Activated CD4-positive, alpha-beta T cell treated with anti-CD3 and anti-CD28 coated beads, Interleukin-2, amount 10 ng/mL, durations not matched to agents 7 days and 5 days (primary cell): ENCODE data around the gene DDI1. TPM values are rescaled to one million over a fixed set of nuclear protein-coding genes. Genes with fewer than 3 reads are reported as not detected.

Experiments
- CTCF ChIA-PET: fragments of 350-600 bp; sonication (Branson Sonifier 250); formaldehyde crosslinking; loops from one replicate; lab custom pipeline; 2021; ENCODE audit warnings: antibody characterized with exemption; lab: Charles Lee
- POLR2A ChIA-PET: fragments of 350-600 bp; sonication (Branson Sonifier 250); formaldehyde crosslinking; loops from one replicate; lab custom pipeline; 2021; ENCODE audit warnings: antibody characterized with exemption; lab: Charles Lee
- DNase-seq: peaks from one replicate; pipeline ENCODE4 v3.0.0-alpha.2; 2020
- H3K27ac Mint-ChIP-seq: one replicate; pipeline ENCODE4 v1.8.0; 2021; ENCODE audit warnings: mild to moderate bottlenecking, moderate library complexity, mixed read lengths
- H3K27me3 Mint-ChIP-seq: one replicate; pipeline ENCODE4 v1.8.0; 2021; ENCODE audit warnings: mixed read lengths
- H3K36me3 Mint-ChIP-seq: one replicate; pipeline ENCODE4 v1.8.0; 2021; ENCODE audit warnings: low read depth, mixed read lengths
- H3K4me1 Mint-ChIP-seq: one replicate; pipeline ENCODE4 v1.8.0; 2021; ENCODE audit warnings: mixed read lengths
- H3K4me3 Mint-ChIP-seq: one replicate; pipeline ENCODE4 v1.8.0; 2021; ENCODE audit warnings: mild to moderate bottlenecking, moderate library complexity, mixed read lengths
- H3K9me3 Mint-ChIP-seq: one replicate; pipeline ENCODE4 v1.8.0; 2021; ENCODE audit warnings: mixed read lengths
- total RNA-seq, 2 experiments: library from RNA; stranded (reverse); gene quantifications; one replicate each; pipeline ENCODE4 v1.2.3, GENCODE V29; 2021

The DDI1 gene
- not detected for total RNA-seq

DNA sequence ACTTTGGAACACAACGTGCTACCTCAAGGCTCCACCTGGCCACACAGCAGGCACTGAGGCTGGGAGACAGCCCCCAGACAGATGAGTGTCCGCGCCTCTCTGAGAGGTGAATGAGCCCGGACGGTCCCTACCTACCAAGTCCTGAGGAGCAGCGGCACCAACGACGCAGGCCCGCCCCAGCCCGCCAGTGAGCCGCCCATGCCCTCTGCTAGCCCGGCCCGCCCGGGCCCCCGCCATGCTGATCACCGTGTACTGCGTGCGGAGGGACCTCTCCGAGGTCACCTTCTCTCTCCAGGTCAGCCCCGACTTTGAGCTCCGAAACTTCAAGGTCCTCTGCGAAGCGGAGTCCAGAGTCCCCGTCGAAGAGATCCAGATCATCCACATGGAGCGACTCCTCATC lies at the start of gene DDI1:
DDI1 (plus strand) TSS at position 53 of the 400 bp plus-strand sequence; CDS start at position 236, 183 bp downstream.
- H3K4me1 Mint-ChIP-seq, result no peaks in the 10 kb centered on the region
- H3K9me3 Mint-ChIP-seq, result no peaks in the 10 kb centered on the region
- no peaks in the 10 kb centered on the region for H3K36me3 Mint-ChIP-seq
- H3K4me3 Mint-ChIP-seq, result no peak within 1 kb of the TSS
- H3K27ac Mint-ChIP-seq, result no peak within 1 kb of the TSS
- no peak for DNase-seq
- ChIA-PET CTCF (no interaction called here), POLR2A (no interaction called here)
- H3K27me3 Mint-ChIP-seq, result no peaks in the 10 kb centered on the region

DNA sequence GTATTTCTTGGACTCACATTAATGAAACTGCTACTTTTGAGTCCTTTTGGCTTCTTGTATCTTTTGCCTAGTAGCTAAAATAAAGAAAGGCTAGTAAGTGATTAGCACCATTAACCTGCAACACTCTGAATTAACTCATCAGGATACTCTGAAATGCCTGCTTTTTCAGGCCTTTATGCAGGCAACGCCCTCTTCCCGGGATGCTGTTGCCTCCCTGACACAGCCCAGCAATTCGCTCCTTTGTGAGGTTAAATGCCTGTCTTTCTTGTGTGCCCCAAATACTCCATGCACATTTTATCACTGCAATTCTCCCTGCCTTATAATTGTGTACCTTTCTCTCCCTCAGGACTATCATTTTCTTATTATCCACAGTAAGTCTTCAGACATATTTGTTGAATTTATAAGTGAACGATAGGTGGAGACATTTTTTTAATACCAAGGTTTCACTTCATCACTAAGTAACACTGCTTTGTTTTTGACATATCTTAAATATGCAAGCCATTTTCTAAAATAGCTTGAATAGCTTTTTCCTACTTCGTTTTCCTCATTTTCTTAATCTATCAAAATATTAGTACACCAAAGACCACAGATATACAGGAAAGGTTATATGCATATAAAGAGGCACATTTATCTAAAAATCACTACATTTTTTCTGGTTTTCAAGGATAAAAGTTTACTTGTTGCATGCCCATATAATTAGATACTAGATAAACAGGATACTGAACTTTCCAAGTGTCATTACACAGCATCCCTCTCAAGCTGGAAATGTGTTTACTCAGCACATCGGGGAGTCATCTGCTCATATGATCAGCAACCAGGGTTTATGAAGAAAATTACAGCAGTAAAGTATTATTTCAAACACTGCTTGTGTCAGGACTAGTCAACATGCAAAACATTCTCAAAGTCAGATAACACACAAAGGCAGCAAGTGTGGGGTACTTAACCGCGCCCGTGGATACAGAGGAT lies 48.5 kb upstream of the DDI1 start:
- Mint-ChIP-seq H3K4me3 (no peak overlapping the region), H3K36me3 (no peaks in the 10 kb centered on the region), H3K9me3 (no peaks in the 10 kb centered on the region), H3K27ac (no peak overlapping the region), H3K4me1 (no peaks in the 10 kb centered on the region), H3K27me3 (no peaks in the 10 kb centered on the region)
- CTCF ChIA-PET, result no interaction called here
- POLR2A ChIA-PET, result no interaction called here
- DNase-seq, result no peak

DNA sequence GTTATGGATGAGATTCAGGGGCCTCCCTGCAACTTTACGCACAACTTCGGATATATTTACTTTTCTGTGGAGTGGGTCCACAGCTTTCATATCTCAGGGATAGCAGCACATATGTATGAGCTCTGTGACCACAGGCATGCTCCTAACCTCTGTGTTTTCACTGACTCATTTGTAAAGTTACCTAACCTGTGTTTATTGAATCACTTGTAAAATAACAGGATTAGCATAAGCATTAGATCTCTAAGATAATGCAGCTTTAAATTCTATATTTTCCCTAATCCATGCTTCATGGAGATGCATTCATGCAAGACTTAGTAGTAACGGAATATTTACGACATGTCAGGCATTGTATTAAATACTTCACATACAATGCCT lies 47.9 kb upstream of the DDI1 start:
- Mint-ChIP-seq H3K27me3 (no peaks in the 10 kb centered on the region), H3K27ac (no peak overlapping the region), H3K36me3 (no peaks in the 10 kb centered on the region), H3K4me1 (no peaks in the 10 kb centered on the region), H3K9me3 (no peaks in the 10 kb centered on the region), H3K4me3 (no peak overlapping the region)
- POLR2A ChIA-PET, result no interaction called here
- DNase-seq, result no peak
- CTCF ChIA-PET, result no interaction called here

DNA sequence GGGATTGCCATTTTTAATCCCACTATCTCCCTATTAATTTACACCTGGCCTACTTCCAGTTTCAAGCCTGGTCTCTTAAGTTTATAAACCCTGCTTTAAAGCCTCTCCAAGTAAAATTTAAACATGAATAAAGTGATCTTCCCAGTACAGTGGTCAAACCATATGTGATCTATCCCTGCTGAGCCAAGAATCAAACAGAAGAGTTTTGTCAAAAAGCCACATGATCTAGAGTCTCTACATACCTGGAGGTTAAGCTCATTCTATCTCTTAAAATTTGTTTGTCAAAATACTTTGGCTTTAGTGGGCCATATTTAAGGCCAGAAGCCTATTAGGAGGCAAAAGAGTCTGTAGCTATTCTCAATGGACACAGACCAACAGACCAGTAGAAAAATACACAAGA lies 42.9 kb upstream of the DDI1 start:
- Mint-ChIP-seq H3K27ac (no peak overlapping the region), H3K4me3 (no peak overlapping the region), H3K36me3 (no peaks in the 10 kb centered on the region), H3K4me1 (no peaks in the 10 kb centered on the region), H3K9me3 (no peaks in the 10 kb centered on the region), H3K27me3 (no peaks in the 10 kb centered on the region)
- no peak for DNase-seq
- ChIA-PET CTCF (no interaction called here), POLR2A (no interaction called here)

DNA sequence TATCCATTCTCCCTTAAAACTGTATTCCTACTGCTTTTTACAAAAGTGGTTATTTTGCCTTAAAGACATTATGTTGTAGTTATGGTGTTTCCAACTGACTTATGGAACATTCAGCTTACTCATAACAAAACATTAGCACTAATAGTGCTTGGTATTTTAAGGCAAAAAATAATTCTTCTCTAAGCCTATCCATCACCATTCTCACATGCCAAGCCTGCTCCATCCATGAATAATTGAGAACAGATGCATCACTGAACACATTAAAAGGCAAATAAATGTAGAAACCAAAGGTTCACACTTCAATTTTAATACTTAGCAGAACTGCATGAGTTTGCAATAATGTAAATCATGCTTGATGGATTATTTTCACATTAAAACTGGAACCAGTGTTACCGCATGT lies 42.3 kb upstream of the DDI1 start:
- Mint-ChIP-seq H3K9me3 (no peaks in the 10 kb centered on the region), H3K27me3 (no peaks in the 10 kb centered on the region), H3K4me3 (no peak overlapping the region), H3K27ac (no peak overlapping the region), H3K36me3 (no peaks in the 10 kb centered on the region), H3K4me1 (no peaks in the 10 kb centered on the region)
- ChIA-PET CTCF (no interaction called here), POLR2A (no interaction called here)
- no peak for DNase-seq

DNA sequence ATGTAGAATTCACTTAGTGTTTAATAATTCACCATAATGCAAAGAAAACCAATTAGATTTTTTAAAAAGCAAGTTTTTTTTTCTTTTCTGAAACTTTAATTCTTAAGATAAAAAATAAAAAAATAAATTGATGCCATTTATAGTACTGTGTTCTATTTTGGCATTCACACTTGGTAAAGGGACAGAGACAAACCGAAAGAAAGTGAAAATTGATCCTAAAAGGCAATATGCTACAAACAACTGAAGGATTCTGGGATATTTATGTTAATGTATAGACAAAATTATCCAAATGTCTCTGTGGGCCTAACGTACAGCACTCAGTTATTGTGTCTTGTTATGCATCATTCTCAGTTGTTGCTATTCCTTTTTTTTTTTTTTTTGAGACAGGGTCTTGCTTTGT lies 41.9 kb upstream of the DDI1 start:
- no peaks in the 10 kb centered on the region for H3K9me3 Mint-ChIP-seq
- no peaks in the 10 kb centered on the region for H3K36me3 Mint-ChIP-seq
- ChIA-PET POLR2A (no interaction called here), CTCF (no interaction called here)
- H3K27me3 Mint-ChIP-seq, result no peaks in the 10 kb centered on the region
- H3K27ac Mint-ChIP-seq, result no peak overlapping the region
- H3K4me1 Mint-ChIP-seq, result no peaks in the 10 kb centered on the region
- no peak for DNase-seq
- H3K4me3 Mint-ChIP-seq, result no peak overlapping the region

DNA sequence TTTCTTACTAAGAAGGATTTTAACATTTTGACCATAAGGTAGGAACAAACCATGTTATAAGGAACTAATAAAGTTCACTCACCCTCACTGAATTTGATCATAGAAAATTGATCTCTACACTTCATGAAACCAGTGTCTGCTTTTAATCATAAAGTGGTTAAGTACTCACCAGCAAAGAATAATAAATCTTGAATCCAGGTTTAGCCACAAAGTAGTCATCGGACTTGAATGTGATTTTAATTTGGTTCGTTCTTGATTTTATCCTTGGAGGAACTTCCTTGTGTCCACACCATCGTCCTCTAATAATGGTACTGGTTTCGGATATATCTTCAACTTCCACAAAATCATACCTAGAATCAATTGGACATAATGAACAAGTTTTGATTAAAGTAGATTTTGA lies 40.5 kb upstream of the DDI1 start:
- no peaks in the 10 kb centered on the region for H3K4me1 Mint-ChIP-seq
- H3K27me3 Mint-ChIP-seq, result no peaks in the 10 kb centered on the region
- no peak for DNase-seq
- H3K4me3 Mint-ChIP-seq, result no peak overlapping the region
- ChIA-PET CTCF (no interaction called here), POLR2A (no interaction called here)
- H3K9me3 Mint-ChIP-seq, result no peaks in the 10 kb centered on the region
- no peak overlapping the region for H3K27ac Mint-ChIP-seq
- H3K36me3 Mint-ChIP-seq, result no peaks in the 10 kb centered on the region

DNA sequence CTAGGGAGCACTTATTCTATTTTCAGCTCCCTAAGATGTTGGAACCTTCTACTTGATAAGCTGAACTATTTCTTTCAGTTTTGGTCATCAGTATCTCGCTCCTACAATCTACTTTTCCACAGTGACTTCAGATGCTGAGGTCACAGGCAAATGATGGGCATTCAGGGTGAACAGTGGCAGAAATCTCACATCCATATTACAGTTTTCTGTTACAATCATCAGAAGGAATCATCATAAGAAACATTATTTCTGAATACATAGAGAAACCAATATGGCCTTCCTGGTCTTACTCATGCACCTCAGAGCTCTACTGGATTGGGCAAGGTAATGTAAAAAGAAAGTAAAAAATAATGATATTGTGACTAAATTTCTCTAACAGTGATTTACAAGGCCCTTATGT lies 39.4 kb upstream of the DDI1 start:
- ChIA-PET POLR2A (no interaction called here), CTCF (interaction anchor here (0.9 kb wide), 1 partner anchor 114 kb away, joined by 4 read pairs; no protein-coding TSS in a partner anchor)
- H3K9me3 Mint-ChIP-seq, result no peaks in the 10 kb centered on the region
- no peak overlapping the region for H3K4me3 Mint-ChIP-seq
- H3K27ac Mint-ChIP-seq, result no peak overlapping the region
- H3K36me3 Mint-ChIP-seq, result no peaks in the 10 kb centered on the region
- DNase-seq, result no peak
- no peaks in the 10 kb centered on the region for H3K27me3 Mint-ChIP-seq
- no peaks in the 10 kb centered on the region for H3K4me1 Mint-ChIP-seq

DNA sequence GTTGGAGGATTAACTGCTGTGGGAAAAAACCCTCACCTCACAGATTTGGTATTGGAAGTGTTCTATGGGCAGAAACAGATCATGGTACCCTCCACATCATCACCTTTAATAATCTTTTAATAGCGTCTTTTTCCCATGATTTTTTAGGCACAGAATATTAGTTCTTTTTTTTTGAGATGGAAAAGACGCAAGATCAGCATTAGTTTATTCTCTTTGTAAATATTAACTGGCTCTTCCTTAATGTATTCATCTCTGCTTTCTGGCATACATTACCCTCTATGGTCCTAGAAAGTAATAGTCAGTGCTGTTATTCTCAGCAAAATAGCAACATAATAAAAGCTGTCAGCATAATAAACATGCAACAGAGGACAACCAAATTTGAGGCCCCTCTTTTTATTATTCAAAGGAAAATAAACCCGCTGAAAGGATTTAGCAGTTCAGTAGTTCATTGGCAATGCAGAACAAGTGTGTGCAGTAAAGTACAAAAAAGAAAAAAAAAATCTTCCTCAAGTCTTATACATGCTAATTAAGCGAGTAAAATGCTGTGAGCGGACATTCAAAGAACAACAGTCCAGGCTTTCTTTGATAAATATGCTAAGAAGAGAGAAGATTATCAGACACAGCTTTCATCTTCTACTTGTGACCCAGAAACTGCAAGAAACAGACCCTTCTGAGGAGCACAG lies 37.5 kb upstream of the DDI1 start:
- Mint-ChIP-seq H3K9me3 (no peaks in the 10 kb centered on the region), H3K4me3 (no peak overlapping the region), H3K27ac (no peak overlapping the region), H3K4me1 (no peaks in the 10 kb centered on the region), H3K27me3 (no peaks in the 10 kb centered on the region), H3K36me3 (no peaks in the 10 kb centered on the region)
- POLR2A ChIA-PET, result no interaction called here
- DNase-seq, result no peak
- CTCF ChIA-PET, result no interaction called here

DNA sequence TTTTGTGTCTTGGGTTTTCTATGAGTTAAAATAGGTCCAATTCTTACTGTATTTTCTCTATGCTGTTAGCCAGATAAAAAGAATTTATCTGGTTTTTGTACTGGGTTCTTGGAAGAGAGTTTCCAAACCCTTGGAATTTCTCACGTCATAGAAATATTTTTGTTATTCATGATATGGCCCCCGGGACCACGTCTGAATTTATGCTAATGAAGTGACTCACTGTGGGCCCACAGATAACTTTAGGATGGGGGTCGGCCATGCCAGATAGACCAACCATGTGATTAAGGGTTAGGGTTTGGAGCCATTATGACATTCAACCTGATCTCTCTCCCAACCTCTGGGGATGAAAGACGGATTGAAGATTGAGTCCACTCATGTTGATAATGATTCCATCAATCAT lies 35.6 kb upstream of the DDI1 start:
- no peaks in the 10 kb centered on the region for H3K36me3 Mint-ChIP-seq
- H3K4me1 Mint-ChIP-seq, result no peaks in the 10 kb centered on the region
- ChIA-PET CTCF (no interaction called here), POLR2A (no interaction called here)
- DNase-seq, result no peak
- H3K9me3 Mint-ChIP-seq, result no peaks in the 10 kb centered on the region
- H3K4me3 Mint-ChIP-seq, result no peak overlapping the region
- no peak overlapping the region for H3K27ac Mint-ChIP-seq
- no peaks in the 10 kb centered on the region for H3K27me3 Mint-ChIP-seq

DNA sequence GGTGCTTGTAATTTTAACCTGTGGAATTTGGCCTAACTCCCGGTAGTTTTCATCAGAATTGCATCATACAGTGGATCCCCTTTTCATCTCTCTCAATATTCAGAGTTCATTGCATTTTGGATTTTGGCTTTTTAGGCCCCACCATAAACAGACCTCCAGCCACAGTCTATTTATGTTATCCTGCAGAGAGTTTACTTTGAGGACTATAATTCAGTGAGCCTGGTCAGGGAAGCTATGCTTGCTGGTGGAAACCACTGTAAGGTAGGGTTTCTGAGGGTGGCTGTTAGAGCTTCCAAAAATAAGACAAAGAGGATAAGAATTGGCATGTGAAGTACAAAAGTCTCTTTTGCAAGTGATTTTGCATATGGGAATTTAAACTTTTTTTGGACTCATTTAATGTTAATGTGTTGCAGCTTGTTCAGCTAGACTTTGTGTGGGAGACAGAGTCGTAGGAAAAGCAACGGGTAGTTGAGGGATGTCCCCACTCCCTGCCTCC lies 34.8 kb upstream of the DDI1 start:
- DNase-seq, result no peak
- Mint-ChIP-seq H3K9me3 (no peaks in the 10 kb centered on the region), H3K4me1 (no peaks in the 10 kb centered on the region), H3K27ac (no peak overlapping the region), H3K36me3 (no peaks in the 10 kb centered on the region), H3K4me3 (no peak overlapping the region), H3K27me3 (no peaks in the 10 kb centered on the region)
- ChIA-PET POLR2A (no interaction called here), CTCF (no interaction called here)

DNA sequence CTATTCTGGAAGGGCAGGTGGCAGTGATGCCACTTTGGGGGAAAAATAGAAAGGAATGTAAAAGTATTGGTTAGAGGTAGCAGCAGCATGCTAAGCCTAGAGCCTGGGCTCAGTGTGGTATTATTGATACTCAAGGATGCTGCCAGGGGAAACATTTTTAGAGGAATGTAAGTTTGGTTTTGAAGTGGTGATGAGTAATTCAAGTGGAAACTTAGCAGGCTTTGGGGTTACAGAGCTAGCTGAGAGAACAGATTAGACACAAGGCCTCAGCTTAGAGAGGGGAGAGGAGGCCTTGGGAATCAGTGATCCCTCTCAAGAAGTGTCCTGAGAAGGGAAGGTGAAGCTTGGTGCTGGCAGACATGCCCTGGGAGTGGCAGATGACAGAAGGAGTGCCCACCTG lies 32.9 kb upstream of the DDI1 start:
- H3K36me3 Mint-ChIP-seq, result no peaks in the 10 kb centered on the region
- H3K4me3 Mint-ChIP-seq, result no peak overlapping the region
- H3K27ac Mint-ChIP-seq, result no peak overlapping the region
- H3K27me3 Mint-ChIP-seq, result no peaks in the 10 kb centered on the region
- DNase-seq, result no peak
- no peaks in the 10 kb centered on the region for H3K4me1 Mint-ChIP-seq
- ChIA-PET CTCF (no interaction called here), POLR2A (no interaction called here)
- no peaks in the 10 kb centered on the region for H3K9me3 Mint-ChIP-seq

DNA sequence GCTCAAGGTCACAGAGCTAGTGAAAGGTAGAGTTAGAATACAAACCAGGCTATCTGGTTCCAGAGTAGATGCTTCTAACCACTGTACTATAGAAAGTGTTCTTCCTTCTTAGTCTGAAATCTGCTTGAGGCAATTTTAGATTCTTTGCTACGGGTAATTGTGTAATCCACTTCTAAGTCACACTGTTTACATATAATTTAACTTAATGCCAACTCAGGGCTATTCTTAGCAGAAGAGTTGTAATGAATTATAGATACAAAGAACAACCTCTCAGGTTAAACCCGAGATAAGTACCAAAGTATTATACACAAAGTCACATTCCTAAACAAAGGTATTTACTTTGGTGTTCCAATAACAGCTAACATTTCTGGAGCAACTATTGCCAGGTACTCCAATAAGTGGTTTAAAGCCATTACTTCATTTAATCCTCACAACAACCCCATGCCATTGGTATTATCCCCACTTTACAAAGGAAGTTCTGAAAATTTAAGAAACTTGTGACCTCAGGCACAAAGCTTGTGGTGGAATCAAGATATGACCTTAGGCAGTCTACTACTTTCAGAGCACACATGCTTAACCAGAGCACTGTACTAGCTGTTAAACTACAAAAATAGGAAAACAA lies 31.1 kb upstream of the DDI1 start:
- no peaks in the 10 kb centered on the region for H3K4me1 Mint-ChIP-seq
- H3K9me3 Mint-ChIP-seq, result no peaks in the 10 kb centered on the region
- no peak overlapping the region for H3K27ac Mint-ChIP-seq
- H3K27me3 Mint-ChIP-seq, result no peaks in the 10 kb centered on the region
- ChIA-PET CTCF (no interaction called here), POLR2A (no interaction called here)
- H3K4me3 Mint-ChIP-seq, result no peak overlapping the region
- DNase-seq, result no peak
- H3K36me3 Mint-ChIP-seq, result no peaks in the 10 kb centered on the region
